ENCODE measurements around the gene BAG1.

The BAG1 gene

DNA sequence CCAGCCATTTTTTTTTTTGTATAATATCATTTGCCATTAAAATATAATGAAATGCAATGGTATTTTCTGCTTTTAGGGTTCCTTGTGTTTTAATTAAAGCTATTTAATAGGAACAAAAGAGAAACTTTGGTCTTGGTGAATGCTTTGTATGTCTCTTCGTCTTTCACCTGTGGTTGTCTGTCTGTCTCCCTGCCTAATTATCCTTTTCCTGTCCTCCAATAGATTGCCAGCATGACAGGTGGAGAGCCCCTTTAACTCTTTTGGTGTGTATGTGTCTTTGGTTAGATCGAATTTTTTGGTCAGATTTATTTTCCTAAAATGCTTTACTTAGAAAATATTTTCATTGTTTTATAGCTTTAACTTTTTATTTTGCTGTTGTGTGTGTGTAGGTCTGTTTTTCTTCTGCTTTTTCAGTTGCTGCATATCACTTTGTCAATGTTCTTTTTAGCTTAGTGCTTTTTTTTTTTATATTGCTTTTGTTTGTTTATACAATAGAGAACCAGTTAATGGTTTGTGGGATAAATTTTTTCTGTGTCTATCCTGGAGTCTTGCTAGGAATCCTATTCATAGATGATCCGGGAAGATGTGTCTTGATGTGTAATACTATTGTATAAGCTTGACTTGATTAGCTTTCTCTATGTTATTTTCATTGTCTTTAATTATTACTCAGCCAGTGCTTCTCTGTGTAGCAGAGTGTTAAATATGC lies 8.9 kb upstream of the BAG1 start:
- DNase-seq, result no peak

- DNase-seq, result no peak
Observed at GRCh38 chr9:33272061-33272460, 7.6 kb upstream of the BAG1 start.

DNA sequence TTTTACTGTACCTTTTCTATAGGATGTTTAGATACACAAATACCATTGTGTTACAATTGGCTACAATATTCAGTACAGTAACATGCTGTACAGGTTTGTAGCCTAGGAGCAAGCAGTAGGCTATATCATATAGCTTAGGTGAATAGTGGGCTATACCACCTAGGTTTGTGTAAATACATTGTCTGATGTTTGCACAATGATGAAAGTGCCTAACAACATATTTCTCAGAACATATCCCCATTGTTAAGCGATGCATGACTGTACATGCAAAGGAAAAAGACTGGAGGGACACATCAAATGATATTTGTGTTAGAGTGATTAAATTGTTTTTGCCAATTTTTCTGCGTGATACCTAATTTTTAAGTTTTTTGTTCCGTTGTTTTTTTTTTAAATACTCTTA lies 5.6 kb upstream of the BAG1 start:
- no peak for DNase-seq

- DNase-seq, result no peak
Observed at GRCh38 chr9:33267151-33267767, 2.8 kb upstream of the BAG1 start.

DNA sequence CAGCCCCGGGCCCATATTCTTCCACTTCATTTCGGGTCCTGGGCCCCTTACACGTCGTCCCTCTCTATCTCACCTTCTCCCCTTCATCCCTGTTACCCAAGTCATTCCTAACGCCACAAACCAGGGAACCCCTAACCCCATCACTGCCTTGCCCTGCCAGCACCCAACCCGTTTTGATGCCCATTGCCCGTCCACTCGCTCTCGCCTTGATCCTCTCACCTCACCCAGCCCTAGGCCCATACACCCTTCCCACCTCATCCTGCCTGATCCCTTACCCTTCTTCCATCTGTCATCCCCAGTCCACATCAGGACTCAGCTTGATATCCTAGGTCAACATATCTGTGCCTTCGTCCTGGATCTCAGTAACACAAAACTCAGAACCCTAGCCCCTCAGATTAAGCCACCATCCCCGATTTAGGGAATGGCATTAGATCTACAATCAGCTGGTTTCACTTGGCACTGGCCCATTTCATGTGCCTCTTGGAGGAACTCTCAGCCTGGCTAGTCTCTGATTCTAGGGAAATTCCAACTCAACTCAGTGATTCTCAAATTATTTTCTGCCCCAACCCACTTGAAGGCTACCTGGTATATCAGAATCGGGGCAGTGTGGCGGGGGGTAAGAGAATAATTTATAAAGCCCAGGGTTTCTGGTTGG lies 830 bp upstream of the BAG1 start:
- no peak for DNase-seq

GRCh38 chr9:33264003-33264472 lies 470 bp downstream of the BAG1 start:
- no peak for DNase-seq

DNA sequence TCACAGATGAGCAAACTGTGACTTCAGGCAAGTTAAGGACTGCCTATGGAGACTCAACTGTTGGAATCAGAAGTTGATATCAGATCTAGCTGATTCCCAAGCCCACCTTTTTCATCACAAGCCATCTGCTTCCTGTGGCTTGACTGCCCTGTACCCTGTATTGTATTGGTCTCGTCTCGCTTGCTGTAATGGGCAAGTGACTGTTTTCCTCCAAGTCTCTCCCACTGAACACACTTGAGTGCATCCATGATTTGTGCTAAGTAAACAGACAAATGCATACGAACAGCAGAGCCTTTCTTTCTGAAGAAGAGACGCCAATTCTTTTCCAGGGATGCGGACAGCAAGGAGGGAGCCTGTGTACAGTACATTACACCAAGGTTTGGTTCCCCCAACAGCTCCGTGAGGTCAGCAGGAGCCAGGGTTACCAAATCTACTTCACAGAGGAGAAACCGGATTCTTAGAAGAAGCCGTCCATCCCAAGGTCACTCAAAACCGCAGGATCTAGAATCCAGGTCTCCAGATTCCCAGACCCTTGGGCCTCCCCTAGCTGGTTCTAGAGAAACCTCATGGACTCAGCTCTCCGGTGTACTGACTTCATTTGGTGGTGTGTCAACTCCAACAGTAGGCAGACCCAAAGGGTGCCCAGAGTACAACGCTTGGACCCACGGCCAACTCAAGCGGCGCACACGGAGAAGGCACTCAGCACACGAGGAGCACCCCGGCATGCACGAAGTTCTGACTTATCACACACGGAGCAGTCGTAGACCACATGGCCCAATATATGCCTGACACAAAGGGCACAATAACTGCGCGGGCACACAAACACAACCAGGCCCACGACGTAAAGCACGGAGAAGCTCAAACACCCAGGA lies 1.1 kb downstream of the BAG1 start:
- DNase-seq, result no peak

GRCh38 chr9:33260372-33260771 lies 4.1 kb downstream of the BAG1 start:
- DNase-seq, result no peak

GRCh38 chr9:33257276-33257675 lies 7.2 kb downstream of the BAG1 start:
- DNase-seq, result no peak

- no peak for DNase-seq
Observed at GRCh38 chr9:33256236-33256635, 8.3 kb downstream of the BAG1 start.

DNA sequence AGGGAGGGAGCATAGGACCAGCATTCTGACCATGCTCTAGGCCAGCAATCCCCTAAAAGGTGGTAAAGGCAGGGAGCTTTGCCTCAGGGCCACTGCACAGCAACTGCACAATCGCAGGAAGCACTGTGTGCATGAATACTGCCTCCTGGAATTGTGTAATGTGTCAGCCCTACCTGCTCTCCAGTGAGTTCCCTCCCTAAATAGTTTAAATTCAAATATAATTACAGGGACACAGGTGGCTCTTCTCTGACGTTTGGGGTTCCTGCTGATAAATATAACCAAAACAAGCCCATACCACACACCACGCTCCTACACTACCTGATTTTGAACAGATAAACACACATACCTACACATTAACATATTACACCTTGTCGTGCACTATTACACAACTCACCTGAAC lies 9.0 kb downstream of the BAG1 start:
- no peak for DNase-seq

- DNase-seq, result no peak
Observed at GRCh38 chr9:33255014-33255413, 9.5 kb downstream of the BAG1 start.

GRCh38 chr9:33254211-33254610 lies 10.3 kb downstream of the BAG1 start:
- no peak for DNase-seq

- no peak for DNase-seq
Observed at GRCh38 chr9:33250458-33250995, 14.0 kb downstream of the BAG1 start.

GRCh38 chr9:33249983-33250382 lies 14.5 kb downstream of the BAG1 start:
- DNase-seq, result no peak

DNA sequence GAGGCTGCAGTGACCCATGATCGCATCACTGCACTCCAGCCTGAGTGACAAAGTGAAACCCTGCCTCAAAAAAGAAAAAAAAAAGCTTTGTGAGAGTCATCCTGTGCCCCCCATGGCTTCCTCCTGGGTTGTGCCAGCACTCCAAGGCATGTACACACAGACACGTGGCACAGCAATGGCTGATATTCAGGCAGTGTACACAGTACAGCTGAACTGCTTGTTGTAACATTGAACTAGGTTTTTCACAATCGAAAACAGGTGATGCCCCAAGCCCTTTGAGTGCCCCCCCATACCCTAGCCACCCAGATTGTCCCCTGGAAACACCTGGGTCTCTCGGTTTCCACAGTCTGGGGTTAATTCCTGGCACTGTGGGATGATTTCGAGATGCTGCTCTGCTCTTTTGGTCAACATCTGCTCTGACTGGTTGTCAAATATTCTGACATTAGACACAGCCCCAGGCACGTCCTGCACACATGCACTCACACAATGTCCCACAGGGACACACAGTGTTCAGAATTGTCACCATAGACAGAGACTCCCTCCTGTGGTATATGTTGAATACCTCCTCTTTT lies 15.3 kb downstream of the BAG1 start:
- DNase-seq, result no peak

DNA sequence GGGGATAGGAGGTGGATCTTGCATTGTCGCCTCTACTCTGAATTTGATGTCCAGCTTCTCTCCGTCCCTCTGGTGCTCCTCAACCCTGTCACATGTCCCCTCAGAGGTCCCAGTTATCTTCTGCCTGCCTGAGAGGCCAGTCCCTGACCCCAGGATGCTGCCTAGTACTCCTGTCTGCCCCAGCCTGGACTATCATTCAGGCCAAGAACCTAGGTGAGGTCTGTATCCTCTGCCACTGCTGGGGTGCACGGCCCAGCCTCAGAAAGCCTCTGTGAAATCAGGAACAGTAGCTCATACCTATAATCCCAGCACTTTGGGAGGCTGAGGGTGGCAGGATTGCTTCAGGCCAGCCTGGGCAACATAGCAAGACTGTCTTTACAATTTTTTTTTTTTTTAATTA lies 15.9 kb downstream of the BAG1 start:
- DNase-seq, result no peak

- no peak for DNase-seq
Observed at GRCh38 chr9:33246269-33246860, 18.1 kb downstream of the BAG1 start.

GRCh38 chr9:33245341-33245740 lies 19.2 kb downstream of the BAG1 start:
- DNase-seq, result no peak

GRCh38 chr9:33244137-33244784 lies 20.2 kb downstream of the BAG1 start:
- DNase-seq, result no peak

- no peak for DNase-seq
Observed at GRCh38 chr9:33242609-33243134, 21.8 kb downstream of the BAG1 start.

All from NCI-H1048 (cell line).